B cell (primary cell): ENCODE results near the gene SPHK2. TPM values are rescaled to one million over a fixed set of nuclear protein-coding genes. Genes with fewer than 3 reads are reported as not detected.

Experiments used
- polyA plus RNA-seq: library from polyadenylated mRNA; depleted of rRNA; stranded (reverse); fragments of >200 nt; gene quantifications from 2 replicates; pipeline ENCODE4 v1.2.3, GENCODE V29; 2012
- total RNA-seq, 2 donors: library from RNA; stranded (reverse); fragments of 120-200 nt in 1 of 2; gene quantifications; 1 replicate in 1 of 2; 2 replicates in 1 of 2; pipeline versions ENCODE4 v1.2.3 to v1.2.4, GENCODE V29; 2013 to 2022

The SPHK2 gene
- total and polyA plus RNA-seq, 2 donors (not counting 1 experiment from before 2014, with no cell fraction given), result 17.0 to 47.3 TPM

Other genes with a start within 250 kb of the SPHK2 start
- 60.5 and 62.7 TPM in 2 replicates for gene KDELR1, start 228.0 kb upstream of the SPHK2 start, total RNA-seq
- gene KDELR1, start 228.0 kb upstream of the SPHK2 start, polyA plus RNA-seq, result 33.3 and 34.0 TPM in 2 replicates
- not detected in 2 replicates for gene GRIN2D, start 225.8 kb upstream of the SPHK2 start, total RNA-seq
- not detected in 2 replicates for gene GRIN2D, start 225.8 kb upstream of the SPHK2 start, polyA plus RNA-seq
- gene GRWD1, start 173.5 kb upstream of the SPHK2 start, total RNA-seq, result 38.6 and 40.7 TPM in 2 replicates
- 10.6 and 12.0 TPM in 2 replicates for gene GRWD1, start 173.5 kb upstream of the SPHK2 start, polyA plus RNA-seq
- gene KCNJ14, start 163.9 kb upstream of the SPHK2 start, total RNA-seq, result 2.1 and 2.3 TPM in 2 replicates
- gene KCNJ14, start 163.9 kb upstream of the SPHK2 start, polyA plus RNA-seq, result 1.5 and 2.1 TPM in 2 replicates
- 56.0 and 62.6 TPM in 2 replicates for gene CYTH2, start 150.1 kb upstream of the SPHK2 start, total RNA-seq
- 31.4 and 40.7 TPM in 2 replicates for gene CYTH2, start 150.1 kb upstream of the SPHK2 start, polyA plus RNA-seq
- gene LMTK3, start 107.7 kb upstream of the SPHK2 start, total RNA-seq, result 1.6 and 1.9 TPM in 2 replicates
- 0.19 and 0.25 TPM in 2 replicates for gene LMTK3, start 107.7 kb upstream of the SPHK2 start, polyA plus RNA-seq
- gene SULT2B1, start 67.3 kb upstream of the SPHK2 start, total RNA-seq, result not detected in 2 replicates
- gene SULT2B1, start 67.3 kb upstream of the SPHK2 start, polyA plus RNA-seq, result not detected in 2 replicates
- gene SPACA4, start 12.8 kb upstream of the SPHK2 start, total RNA-seq, result not detected in 2 replicates
- gene SPACA4, start 12.8 kb upstream of the SPHK2 start, polyA plus RNA-seq, result not detected in 2 replicates
- gene FAM83E, start 4.4 kb upstream of the SPHK2 start, total RNA-seq, result 1.5 and 4.1 TPM in 2 replicates
- 0.12 and 0.15 TPM in 2 replicates for gene FAM83E, start 4.4 kb upstream of the SPHK2 start, polyA plus RNA-seq
- 2,217 and 2,248 TPM in 2 replicates for gene RPL18, start 328 bp upstream of the SPHK2 start, total RNA-seq
- gene RPL18, start 328 bp upstream of the SPHK2 start, polyA plus RNA-seq, result 3,187 and 4,393 TPM in 2 replicates
- 33.0 and 33.2 TPM in 2 replicates for gene DBP, start 17.9 kb downstream of the SPHK2 start, total RNA-seq
- gene DBP, start 17.9 kb downstream of the SPHK2 start, polyA plus RNA-seq, result 14.9 and 23.5 TPM in 2 replicates
- 25.7 and 27.7 TPM in 2 replicates for gene CA11, start 26.7 kb downstream of the SPHK2 start, total RNA-seq
- gene CA11, start 26.7 kb downstream of the SPHK2 start, polyA plus RNA-seq, result 6.2 and 6.5 TPM in 2 replicates
- 1.2 and 2.5 TPM in 2 replicates for gene NTN5, start 53.5 kb downstream of the SPHK2 start, total RNA-seq
- gene NTN5, start 53.5 kb downstream of the SPHK2 start, polyA plus RNA-seq, result 1.8 and 3.0 TPM in 2 replicates
- not detected in 2 replicates for gene FUT2, start 76.5 kb downstream of the SPHK2 start, total RNA-seq
- not detected in 2 replicates for gene FUT2, start 76.5 kb downstream of the SPHK2 start, polyA plus RNA-seq
- gene MAMSTR, start 100.2 kb downstream of the SPHK2 start, total RNA-seq, result 1.6 and 2.4 TPM in 2 replicates
- 0.17 and 0.60 TPM in 2 replicates for gene MAMSTR, start 100.2 kb downstream of the SPHK2 start, polyA plus RNA-seq
- gene RASIP1, start 121.1 kb downstream of the SPHK2 start, total RNA-seq, result 0.20 TPM in 1 of 2 replicates, not detected in the other
- gene RASIP1, start 121.1 kb downstream of the SPHK2 start, polyA plus RNA-seq, result 0.19 TPM in 1 of 2 replicates, not detected in the other
- not detected in 2 replicates for gene IZUMO1, start 127.4 kb downstream of the SPHK2 start, total RNA-seq
- not detected in 2 replicates for gene IZUMO1, start 127.4 kb downstream of the SPHK2 start, polyA plus RNA-seq
- not detected in 2 replicates for gene FUT1, start 133.1 kb downstream of the SPHK2 start, total RNA-seq
- not detected in 2 replicates for gene FUT1, start 133.1 kb downstream of the SPHK2 start, polyA plus RNA-seq
- not detected in 2 replicates for gene FGF21, start 136.0 kb downstream of the SPHK2 start, total RNA-seq
- gene FGF21, start 136.0 kb downstream of the SPHK2 start, polyA plus RNA-seq, result not detected in 2 replicates
- gene BCAT2, start 191.5 kb downstream of the SPHK2 start, total RNA-seq, result 39.1 and 42.9 TPM in 2 replicates
- 27.4 and 36.3 TPM in 2 replicates for gene BCAT2, start 191.5 kb downstream of the SPHK2 start, polyA plus RNA-seq
- gene HSD17B14, start 217.0 kb downstream of the SPHK2 start, total RNA-seq, result 2.9 and 5.1 TPM in 2 replicates
- gene HSD17B14, start 217.0 kb downstream of the SPHK2 start, polyA plus RNA-seq, result 1.8 and 2.5 TPM in 2 replicates
- gene PLEKHA4, start 249.1 kb downstream of the SPHK2 start, total RNA-seq, result 5.5 and 6.2 TPM in 2 replicates
- gene PLEKHA4, start 249.1 kb downstream of the SPHK2 start, polyA plus RNA-seq, result 4.3 and 6.0 TPM in 2 replicates